Adrenal gland (tissue), 12 donors: ENCODE data around the gene DNM2. TPM values are rescaled to one million over a fixed set of nuclear protein-coding genes. Genes with fewer than 3 reads are reported as not detected.
A peak's percentile ranks its signal among the peaks of the same experiment; 100 is the strongest.

ENCODE experiments used
- DNase-seq, 7 donors: peaks; one replicate each; pipeline ENCODE4 v3.0.0-alpha.2; 2019 to 2020
- H3K27ac ChIP-seq, 5 donors: fragments of 200-600 bp; sonication (generic) in 4 of 5; 1 replicate in 3 of 5; 2 replicates in 2 of 5; pipeline versions ENCODE4 v1.5.1 to v1.8.0; 2016 to 2020; ENCODE audit warnings: mild to moderate bottlenecking in 1 of 5
- H3K27me3 ChIP-seq: fragments of 200-600 bp; 2 replicates; pipeline ENCODE4 v1.8.0; 2021
- H3K36me3 ChIP-seq, 2 donors: fragments of 200-600 bp; replicated peaks in 1 of 2; 1 replicate in 1 of 2; 2 replicates in 1 of 2; pipeline versions ENCODE4 v1.5.1 to v1.8.0; 2018 to 2022
- H3K4me1 ChIP-seq, 2 donors: fragments of 200-600 bp; replicated peaks in 1 of 2; 1 replicate in 1 of 2; 2 replicates in 1 of 2; pipeline versions ENCODE4 v1.5.1 to v1.8.0; 2018 to 2021
- H3K4me3 ChIP-seq, 4 donors: fragments of 200-600 bp; sonication (generic) in 3 of 4; one replicate each; pipeline ENCODE4 v1.5.1; 2016 to 2018
- H3K9me3 ChIP-seq, 3 donors: fragments of 200-600 bp; sonication (generic) in 1 of 3; replicated peaks in 1 of 3; 1 replicate in 2 of 3; 2 replicates in 1 of 3; pipeline versions ENCODE4 v1.5.1 to v1.8.0; 2016 to 2021
- CTCF ChIP-seq, 6 experiments: fragments of 450-650 bp in 4 of 6; fragments of 200-600 bp in 2 of 6; sonication (generic) in 1 of 6; IDR thresholded peaks; 1 replicate in 5 of 6; 2 replicates in 1 of 6; pipeline versions ENCODE4 v1.5.1 to v1.8.0; 2016 to 2021; ENCODE audit warnings: antibody characterized with exemption in 6 of 6, mild to moderate bottlenecking in 2 of 6, moderate library complexity in 1 of 6
- POLR2A ChIP-seq, 2 donors: fragments of 450-650 bp; IDR thresholded peaks; one replicate each; pipeline ENCODE4 v1.6.1; 2017; ENCODE audit warnings: antibody characterized with exemption in 2 of 2, mild to moderate bottlenecking in 2 of 2, moderate library complexity in 1 of 2
- WGBS, 4 donors: extraction: QIAGEN DNeasy Blood & Tissue Kit in 2 of 4; methylation state at CpG; one replicate each; pipeline versions ENCODE4 v1.1.5 to v1.1.7; 2013 to 2017; 5-methylcytosine and 5-hydroxymethylcytosine counted together
- intact Hi-C, 2 donors: fragments of 100-400 bp; cut with DNase I; formaldehyde crosslinking; loops; one replicate each; pipeline versions ENCODE4 v1.14.1 to v1.15.0; 2022 to 2023
- polyA plus RNA-seq, 3 donors: library from polyadenylated mRNA; stranded (reverse); fragments of 200-250 nt in 2 of 3; fragments of 350-450 nt in 1 of 3; fragmentation: Illumina TruSeq in 1 of 3; extraction: RNeasy Lipid Tissue Mini Kit (QIAGEN cat#74804) in 1 of 3; gene quantifications; one replicate each; pipeline ENCODE4 v1.2.3, GENCODE V29; 2013 to 2014
- total RNA-seq, 9 donors: library from RNA; depleted of rRNA in 4 of 9; stranded (reverse); fragments of >200 nt in 4 of 9; fragments of 120-200 nt in 1 of 9; fragmentation: NEBNext Ultra II Directional in 1 of 9; extraction: Animal tissue kit (Norgen Biotek cat#: 25700) in 1 of 9; gene quantifications; one replicate each; pipeline versions ENCODE4 v1.1.0 to v1.2.4, GENCODE V29; 2013 to 2023
- donor health status: healthy with polysubstance abuse.
- donor health status: Bipolar disorder and iron deficiency.
- donor health status: DM: yes; HTN: yes; CAD: no.
- donor health status: DM: no; HTN: no; CAD: no.
- donor health status: DM: no; HTN: no; CAD: no.
- donor health status: DM: yes; HTN: yes; CAD: no.

DNM2 gene
- total and polyA plus RNA-seq, 12 donors, result 73.3 to 196 (median 153) TPM

- no peaks in the 10 kb centered on the region for H3K9me3 ChIP-seq
- peaks cover 0 to 10% of the 10 kb centered on the region in 2 donors for H3K4me1 ChIP-seq
- TF ChIP-seq POLR2A (IDR thresholded peaks at IDR 0.05), result no peak
- no peak for TF ChIP-seq CTCF (IDR thresholded peaks at IDR 0.05)
- no peak for DNase-seq
- H3K36me3 ChIP-seq, result peaks cover 0 to 75% of the 10 kb centered on the region in 2 donors
- no peak overlapping the region for H3K4me3 ChIP-seq
- no peak overlapping the region for H3K27ac ChIP-seq
- intact Hi-C loops, result no loop called here
- WGBS, 4 donors, result 92 to 99% (median 98%) methylated on average over 7 to 9 of the region's 9 CpGs
- H3K27me3 ChIP-seq, result no peaks in the 10 kb centered on the region
Measured at GRCh38 chr19:10803252-10803651, 85.4 kb downstream of the DNM2 start.

DNA sequence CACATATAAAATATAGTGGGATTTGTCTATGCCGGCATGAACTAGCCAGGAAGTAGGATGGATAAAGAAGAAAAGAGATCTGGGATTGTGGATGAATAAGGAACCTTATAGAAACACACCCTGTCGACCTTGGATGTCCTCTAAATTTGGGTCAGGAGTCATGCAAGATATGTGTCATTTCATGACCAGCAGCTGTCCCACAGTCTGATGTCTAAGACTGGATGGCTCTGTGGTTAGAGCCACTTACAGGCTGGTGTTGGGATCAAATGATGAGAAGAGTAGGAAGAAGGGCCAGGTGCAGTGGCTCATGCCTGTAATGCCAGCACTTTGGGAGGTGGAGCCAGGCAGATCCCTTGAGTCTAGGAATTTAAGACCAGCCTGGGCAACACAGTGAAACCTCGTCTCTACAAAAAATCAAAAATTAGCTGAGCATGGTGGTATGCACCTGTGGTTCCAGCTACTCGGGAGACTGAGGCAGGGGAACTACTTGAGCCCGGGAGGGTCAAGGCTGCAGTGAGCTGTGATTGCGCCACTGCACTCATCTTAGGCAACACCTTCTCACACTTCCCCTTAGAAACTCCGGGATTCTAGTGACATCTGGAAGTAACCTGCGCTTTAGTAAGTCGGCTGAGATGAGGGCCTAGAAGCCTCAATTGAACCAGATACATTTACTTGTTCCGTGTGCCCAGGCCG lies 87.3 kb downstream of the DNM2 start:
- no peak for DNase-seq
- Histone ChIP-seq H3K27ac (no peak overlapping the region), H3K4me1 (peaks cover 0 to 6% of the 10 kb centered on the region in 2 donors), H3K4me3 (no peak overlapping the region), H3K27me3 (no peaks in the 10 kb centered on the region), H3K9me3 (no peaks in the 10 kb centered on the region), H3K36me3 (peaks cover 0 to 66% of the 10 kb centered on the region in 2 donors)
- intact Hi-C loops, result no loop called here
- 71 to 86% (median 79%) methylated on average over 6 to 11 of the region's 11 CpGs for WGBS, 4 donors
- TF ChIP-seq POLR2A (IDR thresholded peaks at IDR 0.05), result no peak
- TF ChIP-seq CTCF (IDR thresholded peaks at IDR 0.05), result no peak

- TF ChIP-seq POLR2A (IDR thresholded peaks at IDR 0.05) (no peak), CTCF (IDR thresholded peaks at IDR 0.05) (no peak)
- Histone ChIP-seq H3K9me3 (no peaks in the 10 kb centered on the region), H3K36me3 (peaks cover 0 to 66% of the 10 kb centered on the region in 2 donors), H3K27me3 (no peaks in the 10 kb centered on the region), H3K27ac (no peak overlapping the region), H3K4me1 (peaks cover 0 to 5% of the 10 kb centered on the region in 2 donors), H3K4me3 (no peak overlapping the region)
- WGBS, 4 donors, result 79 to 93% (median 86%) methylated on average over 7 to 11 of the region's 11 CpGs
- no peak for DNase-seq
- intact Hi-C loops, result no loop called here
Measured at GRCh38 chr19:10805758-10806247, 87.9 kb downstream of the DNM2 start.

DNA sequence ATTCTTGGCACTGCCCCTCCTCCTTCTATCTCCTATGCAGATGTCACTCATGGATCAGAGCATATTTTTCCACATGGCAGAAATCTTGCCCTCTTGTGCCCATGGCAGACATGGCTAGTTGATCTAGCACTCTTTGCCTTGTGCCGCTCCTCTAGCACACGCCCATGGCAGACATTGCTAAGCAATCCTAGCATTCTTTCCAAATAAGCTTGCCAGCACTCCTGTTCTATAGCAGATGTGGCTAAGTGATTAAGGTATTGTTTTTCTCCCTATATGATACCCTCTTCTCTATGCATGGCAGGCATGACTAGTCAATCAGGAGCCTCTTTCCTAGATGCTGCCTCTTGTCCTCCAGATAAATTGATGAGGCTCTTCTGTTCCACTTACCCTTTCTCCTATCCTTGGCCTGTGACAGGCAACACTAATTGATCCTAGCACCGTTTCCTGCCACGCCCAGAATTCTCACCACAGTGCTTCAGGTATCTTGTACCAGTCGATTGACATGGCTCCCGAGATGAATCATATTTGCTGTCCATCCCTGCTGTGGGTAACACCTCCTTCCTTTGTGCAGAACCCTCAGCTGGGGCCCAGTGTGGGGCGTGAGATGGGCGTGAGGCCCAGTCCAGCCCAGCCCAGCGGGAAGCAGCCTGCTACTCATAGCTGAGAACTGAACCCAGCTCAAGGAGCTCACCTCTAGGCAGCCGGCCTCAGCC lies 91.2 kb downstream of the DNM2 start:
- TF ChIP-seq POLR2A (IDR thresholded peaks at IDR 0.05) (no peak), CTCF (IDR thresholded peaks at IDR 0.05) (no peak)
- intact Hi-C loops, result no loop called here
- peaks cover 0 to 54% of the 10 kb centered on the region in 2 donors for H3K36me3 ChIP-seq
- no peaks in the 10 kb centered on the region for H3K9me3 ChIP-seq
- H3K4me1 ChIP-seq, result peaks cover 6 to 17% of the 10 kb centered on the region in 2 donors
- 73 to 84% (median 78%) methylated on average over 9 to 10 of the region's 10 CpGs for WGBS, 4 donors
- H3K27ac ChIP-seq, result peak overlapping the region in 1 of 5 donors; percentile 49
- no peak for DNase-seq
- no peaks in the 10 kb centered on the region for H3K27me3 ChIP-seq
- H3K4me3 ChIP-seq, result no peak overlapping the region
